B cell (primary cell): ENCODE measurements around the gene CYP27C1. TPM values are rescaled to one million over a fixed set of nuclear protein-coding genes. Genes with fewer than 3 reads are reported as not detected.
"Not testable (repeated sequence)": the region's sequence is repeated elsewhere in the genome, so short reads cannot be mapped to it uniquely, and the experiment has no call there.

Source experiments
- ATAC-seq: fragments of 200-7000 bp; cut with Tn5 transposase; one replicate; pipeline ENCODE4 v1.10.0; 2021; ENCODE audit warnings: low read depth, mild to moderate bottlenecking, moderate number of reproducible peaks, moderate library complexity
- CTCF ChIA-PET: fragments of 350-600 bp; sonication (Branson Sonifier 250); formaldehyde crosslinking; loops from one replicate; lab custom pipeline; 2021; ENCODE audit warnings: antibody characterized with exemption, inconsistent platforms; lab: Charles Lee
- POLR2A ChIA-PET: fragments of 350-600 bp; sonication (Branson Sonifier 250); formaldehyde crosslinking; loops from one replicate; lab custom pipeline; 2021; ENCODE audit warnings: antibody characterized with exemption; lab: Charles Lee
- DNase-seq: peaks from one replicate; pipeline ENCODE4 v3.0.0; 2013
- H2AFZ ChIP-seq: 2 replicates; pipeline ENCODE4 v1.6.1; 2012; ENCODE audit warnings: mild to moderate bottlenecking, low read depth, low read length; ENCODE audit not compliant: insufficient read depth, poor library complexity, severe bottlenecking
- H3K27ac ChIP-seq, 2 donors: 1 replicate in 1 of 2; 2 replicates in 1 of 2; pipeline ENCODE4 v1.5.1; 2012 to 2013; ENCODE audit warnings: low read length in 2 of 2, mild to moderate bottlenecking in 2 of 2, moderate library complexity in 1 of 2
- H3K27me3 ChIP-seq, 4 experiments: fragments of 200-600 bp in 1 of 4; sonication (generic) in 1 of 4; replicated peaks in 1 of 4; 1 replicate in 2 of 4; 2 replicates in 2 of 4; pipeline versions ENCODE4 v1.6.1 to v1.7.0; 2013 to 2016; ENCODE audit warnings: low read length in 3 of 4, mild to moderate bottlenecking in 2 of 4, mixed read lengths in 1 of 4, moderate library complexity in 1 of 4; ENCODE audit not compliant: insufficient read depth in 4 of 4, control insufficient read depth in 3 of 4; ENCODE audit errors: control extremely low read depth in 1 of 4
- H3K36me3 ChIP-seq, 2 experiments: replicated peaks in 1 of 2; 1 replicate in 1 of 2; 2 replicates in 1 of 2; pipeline versions ENCODE4 v1.6.1 to v1.7.1; 2013; ENCODE audit warnings: low read length in 1 of 2; ENCODE audit not compliant: insufficient read depth in 2 of 2, control insufficient read depth in 1 of 2; ENCODE audit errors: control extremely low read depth in 1 of 2, extremely low read depth in 1 of 2
- H3K4me1 ChIP-seq, 2 donors: fragments of 200-600 bp in 1 of 2; sonication (generic) in 1 of 2; 1 replicate in 1 of 2; 2 replicates in 1 of 2; pipeline versions ENCODE4 v1.5.1 to v1.6.1; 2013 to 2017; ENCODE audit warnings: low read length in 2 of 2; ENCODE audit not compliant: control insufficient read depth in 2 of 2, insufficient read depth in 2 of 2
- H3K4me2 ChIP-seq: replicated peaks from 2 replicates; pipeline ENCODE3; 2012; ENCODE audit warnings: mild to moderate bottlenecking, low read depth, low read length; ENCODE audit not compliant: poor library complexity, severe bottlenecking
- H3K4me3 ChIP-seq, 5 experiments: fragments of 200-600 bp in 1 of 5; sonication (generic) in 1 of 5; 1 replicate in 3 of 5; 2 replicates in 2 of 5; pipeline versions ENCODE4 v1.5.1 to v1.7.0; 2011 to 2016; ENCODE audit warnings: low read length in 4 of 5, mild to moderate bottlenecking in 4 of 5, low read depth in 2 of 5, control low read depth in 1 of 5, moderate library complexity in 1 of 5; ENCODE audit not compliant: insufficient read depth in 1 of 5; ENCODE audit errors: control extremely low read depth in 1 of 5, extremely low read depth in 1 of 5
- H3K79me2 ChIP-seq: fragments of 200-600 bp; sonication (generic); one replicate; pipeline ENCODE4 v1.6.0; 2016; ENCODE audit warnings: low read length; ENCODE audit not compliant: control insufficient read depth, insufficient read depth
- H3K9ac ChIP-seq: fragments of 200-600 bp; sonication (generic); 2 replicates; pipeline ENCODE4 v1.6.1; 2017; ENCODE audit warnings: mild to moderate bottlenecking, low read length, moderate library complexity
- H3K9me3 ChIP-seq, 3 donors: one replicate each; pipeline versions ENCODE4 v1.6.1 to v1.7.1; 2013; ENCODE audit warnings: low read length in 2 of 3; ENCODE audit not compliant: control insufficient read depth in 2 of 3, insufficient read depth in 1 of 3; ENCODE audit errors: control extremely low read depth in 1 of 3
- H4K20me1 ChIP-seq: 2 replicates; pipeline ENCODE4 v1.6.0; 2012; ENCODE audit warnings: mild to moderate bottlenecking, low read length; ENCODE audit not compliant: insufficient read depth, control insufficient read depth, poor library complexity, severe bottlenecking
- H3K27ac Mint-ChIP-seq: one replicate; pipeline ENCODE4 v1.8.0; 2021; ENCODE audit warnings: mixed read lengths
- H3K27me3 Mint-ChIP-seq: one replicate; pipeline ENCODE4 v1.8.0; 2021; ENCODE audit warnings: mixed read lengths
- H3K4me1 Mint-ChIP-seq: one replicate; pipeline ENCODE4 v1.8.0; 2021; ENCODE audit warnings: mixed read lengths
- H3K4me3 Mint-ChIP-seq: one replicate; pipeline ENCODE4 v1.8.0; 2021; ENCODE audit warnings: mixed read lengths
- H3K9me3 Mint-ChIP-seq: one replicate; pipeline ENCODE4 v1.8.0; 2022; ENCODE audit warnings: mixed read lengths; ENCODE audit not compliant: insufficient read depth
- EZH2 ChIP-seq: IDR thresholded peaks from 2 replicates; pipeline ENCODE4 v1.6.1; 2012; ENCODE audit warnings: borderline replicate concordance, low read depth, mild to moderate bottlenecking, moderate library complexity, low read length; ENCODE audit not compliant: insufficient read depth, poor library complexity, severe bottlenecking
- WGBS: methylation state at CpG from one replicate; pipeline ENCODE4 v1.1.5; 2013; ENCODE audit warnings: missing lambda C conversion rate; ENCODE audit not compliant: insufficient coverage; 5-methylcytosine and 5-hydroxymethylcytosine counted together
- intact Hi-C: fragments of 100-400 bp; cut with micrococcal nuclease; formaldehyde crosslinking; loops from one replicate; pipeline ENCODE4 v1.10.0; 2022
- polyA plus RNA-seq: library from polyadenylated mRNA; depleted of rRNA; stranded (reverse); fragments of >200 nt; gene quantifications from 2 replicates; pipeline ENCODE4 v1.2.3, GENCODE V29; 2012
- total RNA-seq, 2 donors: library from RNA; stranded (reverse); fragments of 120-200 nt in 1 of 2; gene quantifications; 1 replicate in 1 of 2; 2 replicates in 1 of 2; pipeline versions ENCODE4 v1.2.3 to v1.2.4, GENCODE V29; 2013 to 2022
- TF ChIP-seq, protein P1 (sequence below): fragments of 200-600 bp; IDR thresholded peaks from one replicate; pipeline ENCODE4 v1.8.0; 2022; ENCODE audit warnings: antibody characterized with exemption, mild to moderate bottlenecking

Gene CYP27C1
- total and polyA plus RNA-seq, 2 donors (not counting 1 experiment from before 2014, with no cell fraction given), result not detected

DNA sequence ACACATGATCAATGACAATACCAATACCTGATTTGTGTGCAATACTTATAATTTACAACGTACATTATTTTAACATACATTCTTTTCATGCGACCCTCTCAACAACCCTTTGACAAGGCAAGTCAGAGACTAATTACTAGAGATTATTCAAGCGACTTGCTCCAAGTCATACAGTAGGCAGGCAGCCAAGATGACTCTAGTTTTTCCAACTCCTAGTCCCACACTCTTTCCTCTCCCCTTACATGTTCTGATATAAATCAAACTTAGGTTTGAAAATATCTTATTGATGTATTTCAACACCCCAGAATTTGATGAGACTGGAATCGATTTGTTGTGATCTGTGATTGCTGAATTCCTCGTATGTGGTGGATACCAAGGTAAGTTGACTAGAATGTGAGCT, 8.0 kb upstream of the CYP27C1 start:
- intact Hi-C loops, result no loop called here
- H3K79me2 ChIP-seq, result no peaks in the 10 kb centered on the region
- no peaks in the 10 kb centered on the region for H3K4me1 ChIP-seq
- ATAC-seq (no peak), DNase-seq (no peak)
- H3K27ac ChIP-seq, result no peak overlapping the region
- 97% methylated on average over 3 of the region's 5 CpGs for WGBS
- H3K27ac Mint-ChIP-seq, result no peak overlapping the region
- H3K4me3 Mint-ChIP-seq, result no peak overlapping the region
- no peak for TF ChIP-seq EZH2
- TF ChIP-seq, protein P1, sequence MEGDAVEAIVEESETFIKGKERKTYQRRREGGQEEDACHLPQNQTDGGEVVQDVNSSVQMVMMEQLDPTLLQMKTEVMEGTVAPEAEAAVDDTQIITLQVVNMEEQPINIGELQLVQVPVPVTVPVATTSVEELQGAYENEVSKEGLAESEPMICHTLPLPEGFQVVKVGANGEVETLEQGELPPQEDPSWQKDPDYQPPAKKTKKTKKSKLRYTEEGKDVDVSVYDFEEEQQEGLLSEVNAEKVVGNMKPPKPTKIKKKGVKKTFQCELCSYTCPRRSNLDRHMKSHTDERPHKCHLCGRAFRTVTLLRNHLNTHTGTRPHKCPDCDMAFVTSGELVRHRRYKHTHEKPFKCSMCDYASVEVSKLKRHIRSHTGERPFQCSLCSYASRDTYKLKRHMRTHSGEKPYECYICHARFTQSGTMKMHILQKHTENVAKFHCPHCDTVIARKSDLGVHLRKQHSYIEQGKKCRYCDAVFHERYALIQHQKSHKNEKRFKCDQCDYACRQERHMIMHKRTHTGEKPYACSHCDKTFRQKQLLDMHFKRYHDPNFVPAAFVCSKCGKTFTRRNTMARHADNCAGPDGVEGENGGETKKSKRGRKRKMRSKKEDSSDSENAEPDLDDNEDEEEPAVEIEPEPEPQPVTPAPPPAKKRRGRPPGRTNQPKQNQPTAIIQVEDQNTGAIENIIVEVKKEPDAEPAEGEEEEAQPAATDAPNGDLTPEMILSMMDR, result no peak
- no peak overlapping the region for H3K4me3 ChIP-seq
- H3K4me2 ChIP-seq, result no peak overlapping the region
- no peaks in the 10 kb centered on the region for H3K36me3 ChIP-seq
- H3K4me1 Mint-ChIP-seq, result no peaks in the 10 kb centered on the region
- no peak overlapping the region for H3K9ac ChIP-seq
- peaks cover 41% of the 10 kb centered on the region for H3K27me3 Mint-ChIP-seq
- no peak overlapping the region for H2AFZ ChIP-seq
- POLR2A ChIA-PET, result no interaction called here
- CTCF ChIA-PET, result no interaction called here
- no peaks in the 10 kb centered on the region for H4K20me1 ChIP-seq
- H3K9me3 Mint-ChIP-seq, result peaks cover 4% of the 10 kb centered on the region
- peaks cover 0 to 31% (median 13%) of the 10 kb centered on the region in 4 experiments for H3K27me3 ChIP-seq
- H3K9me3 ChIP-seq, result peaks cover 0 to 16% (median 7%) of the 10 kb centered on the region in 3 donors

DNA sequence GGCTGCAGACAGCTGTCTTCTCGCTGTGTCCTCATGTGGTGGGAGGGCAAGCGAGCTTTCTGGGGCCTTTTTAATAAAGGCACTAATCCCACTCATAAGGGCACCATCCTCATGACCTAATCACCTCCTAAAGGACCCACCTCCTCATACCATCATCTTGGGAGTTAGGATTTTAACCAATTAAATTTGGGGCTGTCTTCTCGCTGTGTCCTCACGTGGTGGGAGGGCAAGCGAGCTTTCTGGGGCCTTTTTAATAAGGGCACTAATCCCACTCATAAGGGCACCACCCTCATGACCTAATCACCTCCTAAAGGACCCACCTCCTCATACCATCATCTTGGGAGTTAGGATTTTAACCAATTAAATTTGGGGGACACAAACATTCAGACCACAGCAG, 7.2 kb upstream of the CYP27C1 start:
- intact Hi-C loops, H3K27ac Mint-ChIP-seq, POLR2A ChIA-PET: not testable (repeated sequence)

More for the DNA sequence above, 7.2 kb upstream of the CYP27C1 start:
- H3K4me3 ChIP-seq, H3K4me2 ChIP-seq, CTCF ChIA-PET, H3K36me3 ChIP-seq, H2AFZ ChIP-seq, H3K27ac ChIP-seq, H3K4me3 Mint-ChIP-seq, H3K4me1 ChIP-seq, DNase-seq, H3K4me1 Mint-ChIP-seq, H4K20me1 ChIP-seq, H3K79me2 ChIP-seq, ATAC-seq, H3K9ac ChIP-seq, H3K9me3 Mint-ChIP-seq: not testable (repeated sequence)
- WGBS, result no CpG with 5 or more reads among the region's 5 CpGs
- H3K27me3 Mint-ChIP-seq, result peaks cover 45% of the 10 kb centered on the region
- Histone ChIP-seq H3K9me3 (peaks cover 0 to 16% (median 7%) of the 10 kb centered on the region in 3 donors), H3K27me3 (peaks cover 0 to 31% (median 13%) of the 10 kb centered on the region in 4 experiments)
